Right lobe of liver (tissue), 6 donors: Measurements from ENCODE around the gene CENPH. TPM values are rescaled to one million over a fixed set of nuclear protein-coding genes. Genes with fewer than 3 reads are reported as not detected.

Experiments used
- ATAC-seq, 4 donors: fragments of 200-7000 bp; cut with Tn5 transposase; one replicate each; pipeline ENCODE4 v1.9.1; 2020; ENCODE audit warnings: mild to moderate bottlenecking in 4 of 4, moderate library complexity in 4 of 4
- DNase-seq, 3 donors: peaks; one replicate each; pipeline ENCODE4 v3.0.0-alpha.2; 2020
- H3K27ac ChIP-seq, 3 donors: fragments of 200-600 bp; one replicate each; pipeline ENCODE4 v1.8.0; 2022
- H3K27me3 ChIP-seq, 2 donors: fragments of 200-600 bp; one replicate each; pipeline ENCODE4 v1.8.0; 2022
- H3K36me3 ChIP-seq, 4 donors: fragments of 200-600 bp; sonication (generic) in 1 of 4; one replicate each; pipeline versions ENCODE4 v1.5.1 to v1.8.0; 2017 to 2022; ENCODE audit warnings: control low read depth in 1 of 4
- H3K4me1 ChIP-seq, 4 donors: fragments of 200-600 bp; sonication (generic) in 1 of 4; one replicate each; pipeline versions ENCODE4 v1.5.1 to v1.8.0; 2017 to 2022; ENCODE audit warnings: control low read depth in 1 of 4
- H3K4me3 ChIP-seq, 3 donors: fragments of 200-600 bp; one replicate each; pipeline ENCODE4 v1.8.0; 2022
- H3K9me3 ChIP-seq, 4 donors: fragments of 200-600 bp; sonication (generic) in 1 of 4; one replicate each; pipeline versions ENCODE4 v1.5.1 to v1.8.0; 2017 to 2022; ENCODE audit warnings: control low read depth in 1 of 4
- POLR2A ChIP-seq: fragments of 450-650 bp; IDR thresholded peaks from one replicate; pipeline ENCODE4 v1.6.1; 2017; ENCODE audit warnings: antibody characterized with exemption, mild to moderate bottlenecking
- WGBS: methylation state at CpG from one replicate; pipeline ENCODE4 v1.1.6; 2018; ENCODE audit warnings: low coverage, low lambda C conversion rate; ENCODE audit not compliant: insufficient coverage; ENCODE audit errors: missing lambda C conversion rate; 5-methylcytosine and 5-hydroxymethylcytosine counted together
- intact Hi-C, 2 donors: fragments of 100-400 bp; cut with DNase I; formaldehyde crosslinking; loops; one replicate each; pipeline versions ENCODE4 v1.11.2 to v1.14.1; 2022
- total RNA-seq, 6 experiments: library from RNA; depleted of rRNA in 2 of 6; stranded (reverse); fragments of >200 nt in 2 of 6; fragmentation: NEBNext Ultra II Directional in 3 of 6; extraction: Animal tissue kit (Norgen Biotek cat#: 25700) in 3 of 6; gene quantifications; one replicate each; pipeline versions ENCODE4 v1.1.0 to v1.2.4, GENCODE V29; 2016 to 2023
- TF ChIP-seq, protein P1 (sequence below), 4 donors: fragments of 200-600 bp in 3 of 4; fragments of 450-650 bp in 1 of 4; IDR thresholded peaks; one replicate each; pipeline versions ENCODE4 v1.5.1 to v1.8.0; 2016 to 2022; ENCODE audit warnings: antibody characterized with exemption in 4 of 4, mild to moderate bottlenecking in 2 of 4
- donor health status: DM: no; HTN: yes; CAD: no.
- donor health status: DM: no; HTN: no; CAD: no.
- donor health status: DM: no; HTN: no; CAD: no.
- donor health status: DM: no; HTN: yes; CAD: no.
- donor health status: DM: no; HTN: yes; CAD: no.

The CENPH gene
- total RNA-seq, 6 experiments from 2014 or later = 0.95 to 3.8 (median 1.1) TPM

DNA sequence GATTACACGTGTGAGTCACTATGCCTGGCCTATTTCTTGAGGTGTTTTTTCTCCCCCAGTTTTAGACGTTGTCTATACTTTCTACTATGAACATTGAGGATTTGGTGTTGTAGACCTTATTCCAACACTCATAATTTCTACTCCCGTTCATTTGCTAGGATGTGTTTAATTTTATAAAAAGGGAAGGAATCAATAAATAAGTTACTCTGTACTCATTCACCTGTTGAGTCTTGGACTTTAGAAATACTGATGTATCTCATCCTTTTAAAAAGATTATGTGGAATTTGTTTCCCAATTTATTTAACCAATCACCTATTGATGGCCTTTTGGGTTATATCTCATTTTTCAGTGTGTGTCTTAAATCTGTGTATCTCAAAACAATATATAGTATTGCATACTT lies 48.5 kb downstream of the CENPH start:
- H3K4me3 ChIP-seq = no peak overlapping the region
- 73% methylated on average over 3 of the region's 3 CpGs for WGBS
- ATAC-seq (no peak), DNase-seq (no peak)
- TF ChIP-seq, protein P1, sequence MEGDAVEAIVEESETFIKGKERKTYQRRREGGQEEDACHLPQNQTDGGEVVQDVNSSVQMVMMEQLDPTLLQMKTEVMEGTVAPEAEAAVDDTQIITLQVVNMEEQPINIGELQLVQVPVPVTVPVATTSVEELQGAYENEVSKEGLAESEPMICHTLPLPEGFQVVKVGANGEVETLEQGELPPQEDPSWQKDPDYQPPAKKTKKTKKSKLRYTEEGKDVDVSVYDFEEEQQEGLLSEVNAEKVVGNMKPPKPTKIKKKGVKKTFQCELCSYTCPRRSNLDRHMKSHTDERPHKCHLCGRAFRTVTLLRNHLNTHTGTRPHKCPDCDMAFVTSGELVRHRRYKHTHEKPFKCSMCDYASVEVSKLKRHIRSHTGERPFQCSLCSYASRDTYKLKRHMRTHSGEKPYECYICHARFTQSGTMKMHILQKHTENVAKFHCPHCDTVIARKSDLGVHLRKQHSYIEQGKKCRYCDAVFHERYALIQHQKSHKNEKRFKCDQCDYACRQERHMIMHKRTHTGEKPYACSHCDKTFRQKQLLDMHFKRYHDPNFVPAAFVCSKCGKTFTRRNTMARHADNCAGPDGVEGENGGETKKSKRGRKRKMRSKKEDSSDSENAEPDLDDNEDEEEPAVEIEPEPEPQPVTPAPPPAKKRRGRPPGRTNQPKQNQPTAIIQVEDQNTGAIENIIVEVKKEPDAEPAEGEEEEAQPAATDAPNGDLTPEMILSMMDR (IDR thresholded peaks at IDR 0.05) = no peak
- no peak for TF ChIP-seq POLR2A
- peaks cover 0 to 6% (median 2%) of the 10 kb centered on the region in 4 donors for H3K36me3 ChIP-seq
- peaks cover 0 to 11% (median 5%) of the 10 kb centered on the region in 4 donors for H3K4me1 ChIP-seq
- no peaks in the 10 kb centered on the region for H3K27me3 ChIP-seq
- H3K27ac ChIP-seq = no peak overlapping the region
- no peaks in the 10 kb centered on the region for H3K9me3 ChIP-seq
- intact Hi-C loops = no loop called here

DNA sequence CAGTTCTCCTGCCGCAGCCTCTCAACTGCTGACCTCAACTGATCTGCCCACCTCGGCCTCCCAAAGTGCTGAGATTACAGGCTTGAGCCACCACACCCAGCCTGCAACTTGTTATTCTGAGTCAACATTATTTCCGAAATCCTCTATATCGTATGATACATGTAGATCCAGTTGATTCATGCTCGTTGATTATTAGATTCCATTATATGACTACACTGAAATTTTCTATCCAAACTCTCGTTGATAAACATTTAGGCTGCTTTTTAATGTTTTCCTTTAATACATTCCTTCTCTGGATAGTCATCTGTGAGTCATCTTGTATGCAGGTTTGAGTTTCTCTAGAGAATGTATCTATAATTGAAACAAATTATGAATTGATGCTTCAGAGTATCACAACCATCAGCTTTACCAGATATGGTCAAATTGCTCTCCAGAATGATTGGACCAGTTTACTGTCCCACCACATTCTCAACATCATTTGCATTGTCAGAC lies 49.4 kb downstream of the CENPH start:
- H3K27ac ChIP-seq = no peak overlapping the region
- intact Hi-C loops = no loop called here
- WGBS = 64% methylated on average over 4 of the region's 6 CpGs
- no peaks in the 10 kb centered on the region for H3K9me3 ChIP-seq
- H3K27me3 ChIP-seq = no peaks in the 10 kb centered on the region
- H3K36me3 ChIP-seq = peaks cover 0 to 6% (median 2%) of the 10 kb centered on the region in 4 donors
- H3K4me3 ChIP-seq = no peak overlapping the region
- TF ChIP-seq POLR2A = no peak
- TF ChIP-seq, protein P1 (IDR thresholded peaks at IDR 0.05) = no peak
- no peak for DNase-seq
- ATAC-seq = no peak
- peaks cover 0 to 14% (median 5%) of the 10 kb centered on the region in 4 donors for H3K4me1 ChIP-seq

DNA sequence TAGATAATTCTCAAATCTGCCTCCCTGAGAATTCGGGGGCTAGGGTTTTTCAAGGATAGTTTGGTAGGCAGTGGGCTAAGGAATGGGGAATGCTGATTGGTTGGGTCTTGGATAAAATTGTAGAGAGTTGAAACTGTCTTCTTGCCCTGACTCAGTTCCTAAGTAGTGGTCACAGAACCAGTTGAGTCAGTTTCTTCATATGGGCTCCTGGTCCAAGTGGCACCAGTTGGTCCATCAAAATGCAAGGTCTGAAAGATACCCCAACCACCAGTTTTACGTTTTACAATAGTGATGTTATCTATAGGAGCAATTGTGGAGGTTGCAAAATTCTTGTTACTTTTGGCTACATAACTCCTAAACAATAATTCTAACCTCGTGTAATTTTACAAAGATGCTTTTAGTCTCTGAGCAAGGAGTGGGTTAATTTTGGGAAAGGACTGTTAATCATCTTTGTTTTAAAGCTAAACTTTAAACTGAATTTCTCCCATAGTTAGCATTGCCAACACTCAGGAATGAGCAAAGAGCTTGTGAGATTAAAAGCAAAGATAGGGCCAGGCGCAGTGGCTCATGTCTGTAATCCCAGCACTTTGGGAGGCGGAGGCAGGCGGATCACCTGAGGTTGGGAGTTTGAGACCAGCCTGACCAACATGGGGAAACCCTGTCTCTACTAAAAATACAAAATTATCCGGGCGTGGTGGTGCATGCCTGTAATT lies 53.0 kb downstream of the CENPH start:
- no peak overlapping the region for H3K27ac ChIP-seq
- no peak for TF ChIP-seq POLR2A
- TF ChIP-seq, protein P1 (IDR thresholded peaks at IDR 0.05) = no peak
- ATAC-seq = peak in 2 of 4 donors; percentile 44 to 56
- no peak overlapping the region for H3K4me3 ChIP-seq
- intact Hi-C loops = no loop called here
- DNase-seq = no peak
- H3K4me1 ChIP-seq = peaks cover 0 to 10% (median 0%) of the 10 kb centered on the region in 4 donors
- WGBS = 81% methylated on average over 6 of the region's 8 CpGs
- no peaks in the 10 kb centered on the region for H3K9me3 ChIP-seq
- H3K36me3 ChIP-seq = peaks cover 0 to 6% (median 2%) of the 10 kb centered on the region in 4 donors
- H3K27me3 ChIP-seq = no peaks in the 10 kb centered on the region

DNA sequence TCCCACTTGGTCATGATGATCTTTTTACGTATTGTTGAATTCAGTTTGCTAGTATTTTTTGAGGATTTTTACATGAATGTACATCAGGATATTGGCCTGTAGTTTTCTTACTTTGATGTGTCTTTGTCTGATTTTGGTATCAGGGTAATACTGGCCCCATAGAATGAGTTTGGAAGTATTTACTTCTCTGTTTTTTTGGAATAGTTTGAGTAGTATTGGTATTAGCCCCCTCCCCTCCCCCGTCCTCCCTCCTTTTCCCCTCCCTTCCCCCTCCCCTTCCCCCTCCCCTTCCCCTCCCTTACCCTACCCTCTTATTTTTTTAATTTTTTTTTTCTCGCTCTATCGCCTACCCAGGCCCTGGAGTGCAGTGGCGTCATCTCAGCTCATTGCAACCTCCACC lies 55.6 kb downstream of the CENPH start:
- Histone ChIP-seq H3K4me1 (peaks cover 0 to 10% (median 0%) of the 10 kb centered on the region in 4 donors), H3K27ac (no peak overlapping the region), H3K4me3 (no peak overlapping the region), H3K27me3 (no peaks in the 10 kb centered on the region), H3K9me3 (no peaks in the 10 kb centered on the region), H3K36me3 (peaks cover 0 to 3% (median 0%) of the 10 kb centered on the region in 4 donors)
- TF ChIP-seq, protein P1 (IDR thresholded peaks at IDR 0.05) = no peak
- no peak for TF ChIP-seq POLR2A
- 91% methylated on average over 3 of the region's 5 CpGs for WGBS
- ATAC-seq = no peak
- DNase-seq = no peak
- intact Hi-C loops = no loop called here
